ENCODE results near the gene ABHD2. TPM values are rescaled to one million over a fixed set of nuclear protein-coding genes. Genes with fewer than 3 reads are reported as not detected.

The ABHD2 gene
- total RNA-seq, 1 donor from 2014 or later, result 32.9 TPM

DNA sequence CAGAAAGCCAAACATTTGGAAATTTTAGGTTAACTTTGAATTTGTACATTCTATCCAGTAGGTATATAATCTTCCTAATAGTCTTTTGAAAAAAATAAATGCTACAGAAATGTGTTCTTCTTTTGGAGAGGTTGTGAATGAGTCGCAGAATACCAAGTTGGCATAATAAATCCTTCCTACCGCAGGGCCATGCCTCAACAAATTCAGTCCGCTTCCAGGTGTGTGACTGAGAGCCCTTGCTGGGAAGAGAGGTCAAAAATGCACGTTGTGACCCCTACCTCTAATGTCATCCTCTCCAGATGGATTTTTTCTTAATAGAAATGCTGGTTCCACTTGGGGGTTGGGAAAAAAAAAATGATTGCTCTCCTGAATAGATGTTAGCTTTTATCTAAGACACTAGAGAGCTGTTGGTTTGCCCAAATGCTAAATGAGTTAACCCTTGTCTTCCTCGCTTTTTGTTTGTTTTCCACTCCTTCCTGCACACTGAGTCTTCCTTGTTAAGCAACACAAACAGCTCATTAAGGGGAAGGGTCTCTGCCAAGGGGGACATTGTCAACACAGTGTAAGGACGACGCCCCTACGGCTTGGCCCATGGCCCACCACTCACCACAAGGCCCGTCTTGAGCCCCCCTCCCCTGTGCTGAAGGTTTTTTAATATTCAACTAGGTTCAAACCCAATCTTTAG, 99.2 kb downstream of the ABHD2 start:
- no peak for DNase-seq (ENCODE audit: low read depth)
- TF ChIP-seq, protein P1, sequence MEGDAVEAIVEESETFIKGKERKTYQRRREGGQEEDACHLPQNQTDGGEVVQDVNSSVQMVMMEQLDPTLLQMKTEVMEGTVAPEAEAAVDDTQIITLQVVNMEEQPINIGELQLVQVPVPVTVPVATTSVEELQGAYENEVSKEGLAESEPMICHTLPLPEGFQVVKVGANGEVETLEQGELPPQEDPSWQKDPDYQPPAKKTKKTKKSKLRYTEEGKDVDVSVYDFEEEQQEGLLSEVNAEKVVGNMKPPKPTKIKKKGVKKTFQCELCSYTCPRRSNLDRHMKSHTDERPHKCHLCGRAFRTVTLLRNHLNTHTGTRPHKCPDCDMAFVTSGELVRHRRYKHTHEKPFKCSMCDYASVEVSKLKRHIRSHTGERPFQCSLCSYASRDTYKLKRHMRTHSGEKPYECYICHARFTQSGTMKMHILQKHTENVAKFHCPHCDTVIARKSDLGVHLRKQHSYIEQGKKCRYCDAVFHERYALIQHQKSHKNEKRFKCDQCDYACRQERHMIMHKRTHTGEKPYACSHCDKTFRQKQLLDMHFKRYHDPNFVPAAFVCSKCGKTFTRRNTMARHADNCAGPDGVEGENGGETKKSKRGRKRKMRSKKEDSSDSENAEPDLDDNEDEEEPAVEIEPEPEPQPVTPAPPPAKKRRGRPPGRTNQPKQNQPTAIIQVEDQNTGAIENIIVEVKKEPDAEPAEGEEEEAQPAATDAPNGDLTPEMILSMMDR (conservative IDR thresholded peaks at IDR 0.05; ENCODE audit: low read depth, low read length), result no peak
- H3K4me3 ChIP-seq (ENCODE audit: low read depth, low read length), result no peak overlapping the region

DNA sequence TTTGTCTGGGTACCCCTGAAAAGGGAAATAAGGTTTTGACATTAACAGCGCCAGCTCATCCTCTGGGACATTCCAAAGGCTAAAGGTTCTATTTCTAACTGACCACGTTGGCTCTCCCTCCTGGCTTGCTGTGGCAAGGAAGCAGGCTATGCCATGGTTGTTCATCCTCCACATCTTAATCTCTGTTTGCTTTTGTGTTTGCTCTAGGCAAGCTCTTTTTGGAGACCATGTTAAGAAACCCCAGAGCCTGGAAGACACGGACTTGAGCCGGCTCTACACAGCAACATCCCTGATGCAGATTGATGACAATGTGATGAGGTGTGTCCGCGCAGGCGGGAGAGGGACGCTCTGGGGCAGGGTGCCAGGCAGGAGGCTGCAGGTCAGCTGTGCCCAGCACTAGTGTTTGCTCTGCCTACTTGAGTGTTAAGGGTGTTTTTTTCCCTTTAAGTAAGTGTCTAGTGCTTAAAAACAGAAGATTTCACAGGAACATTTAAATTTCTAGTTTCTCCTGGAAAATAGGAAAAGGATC, 99.8 kb downstream of the ABHD2 start:
- H3K4me3 ChIP-seq (ENCODE audit: low read depth, low read length), result no peak overlapping the region
- TF ChIP-seq, protein P1 (conservative IDR thresholded peaks at IDR 0.05; ENCODE audit: low read depth, low read length), result no peak
- no peak for DNase-seq (ENCODE audit: low read depth)

DNA sequence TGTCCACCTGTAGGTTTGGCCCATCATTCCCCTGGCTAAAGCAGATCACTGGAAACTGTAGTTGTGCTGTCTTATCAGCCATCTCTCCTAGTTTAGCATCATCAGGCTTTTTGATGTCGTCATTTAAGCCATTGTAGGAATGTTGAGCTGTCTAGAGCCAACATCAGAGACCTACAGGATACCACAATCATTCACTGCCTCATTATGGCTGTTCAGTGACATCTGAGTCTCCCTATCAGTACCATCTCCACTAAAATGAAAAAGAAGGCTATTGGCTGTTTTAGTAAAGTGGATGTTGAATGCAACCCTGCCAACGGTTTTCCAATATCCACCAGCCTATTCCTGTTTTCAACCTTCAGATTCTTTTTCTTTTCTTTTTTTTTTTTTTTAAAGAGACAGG, 103.9 kb downstream of the ABHD2 start:
- H3K4me3 ChIP-seq (ENCODE audit: low read depth, low read length), result no peak overlapping the region
- DNase-seq (ENCODE audit: low read depth), result no peak
- TF ChIP-seq, protein P1 (conservative IDR thresholded peaks at IDR 0.05; ENCODE audit: low read depth, low read length), result no peak

DNA sequence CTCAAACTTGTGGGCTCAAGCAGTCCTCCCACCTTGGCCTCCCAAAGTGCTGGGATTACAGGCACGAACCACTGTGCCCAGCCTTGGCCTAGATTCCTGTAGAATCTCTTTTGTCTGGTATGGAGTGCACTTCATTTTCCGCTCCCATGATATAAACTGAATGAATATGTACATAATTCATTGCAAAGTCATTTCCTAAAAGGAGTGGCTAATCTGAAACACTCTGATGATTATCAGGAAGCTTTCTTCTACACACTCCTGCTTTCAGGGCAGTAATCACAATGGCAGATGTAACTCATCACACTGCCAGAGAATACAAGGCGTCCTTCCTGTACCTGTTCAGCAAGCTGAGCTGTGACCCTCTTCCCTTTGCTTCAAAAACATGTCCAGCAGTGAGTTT, 104.5 kb downstream of the ABHD2 start:
- TF ChIP-seq, protein P1 (conservative IDR thresholded peaks at IDR 0.05; ENCODE audit: low read depth, low read length), result no peak
- DNase-seq (ENCODE audit: low read depth), result no peak
- no peak overlapping the region for H3K4me3 ChIP-seq (ENCODE audit: low read depth, low read length)

DNA sequence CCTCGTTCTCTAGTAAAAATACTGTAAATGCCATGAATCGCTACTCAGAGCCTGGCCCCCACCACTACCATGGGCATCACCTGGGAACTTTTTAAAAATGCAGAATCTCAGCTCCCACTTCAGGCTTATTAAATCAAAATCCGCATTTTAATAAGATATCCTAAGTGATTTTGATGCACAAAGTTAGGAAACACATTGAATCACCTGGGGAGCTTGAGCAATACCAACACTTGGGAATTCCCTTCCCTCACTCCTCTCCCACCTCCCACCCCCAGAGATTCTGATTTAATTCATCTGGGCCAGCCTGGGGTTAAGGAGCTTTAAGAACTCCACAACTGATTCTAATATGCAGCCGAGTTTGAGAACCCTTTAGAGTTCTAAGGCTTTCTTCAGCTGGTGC, 106.4 kb downstream of the ABHD2 start:
- TF ChIP-seq, protein P1 (conservative IDR thresholded peaks at IDR 0.05; ENCODE audit: low read depth, low read length), result no peak
- DNase-seq (ENCODE audit: low read depth), result no peak
- H3K4me3 ChIP-seq (ENCODE audit: low read depth, low read length), result no peak overlapping the region

DNA sequence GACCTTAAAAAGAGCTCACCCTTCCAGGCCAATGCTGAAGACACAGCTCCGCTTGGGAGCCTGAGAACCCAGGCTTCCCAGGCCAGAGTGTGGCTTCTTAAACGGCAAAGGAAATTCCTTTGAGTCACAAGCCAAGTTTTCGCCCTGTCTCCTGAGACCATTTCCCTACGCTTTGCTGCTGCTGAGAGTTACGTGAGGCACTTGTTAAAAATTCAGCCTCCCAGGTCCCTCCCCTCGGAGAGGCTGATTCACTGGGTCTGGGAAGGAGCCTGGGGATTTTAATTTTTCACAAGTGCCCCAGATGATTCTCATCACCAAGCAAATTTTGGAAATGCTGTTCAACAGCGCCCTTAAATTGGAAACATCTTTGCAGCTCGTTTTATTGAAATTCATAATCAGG, 107.6 kb downstream of the ABHD2 start:
- no peak overlapping the region for H3K4me3 ChIP-seq (ENCODE audit: low read depth, low read length)
- no peak for DNase-seq (ENCODE audit: low read depth)
- TF ChIP-seq, protein P1 (conservative IDR thresholded peaks at IDR 0.05; ENCODE audit: low read depth, low read length), result no peak

DNA sequence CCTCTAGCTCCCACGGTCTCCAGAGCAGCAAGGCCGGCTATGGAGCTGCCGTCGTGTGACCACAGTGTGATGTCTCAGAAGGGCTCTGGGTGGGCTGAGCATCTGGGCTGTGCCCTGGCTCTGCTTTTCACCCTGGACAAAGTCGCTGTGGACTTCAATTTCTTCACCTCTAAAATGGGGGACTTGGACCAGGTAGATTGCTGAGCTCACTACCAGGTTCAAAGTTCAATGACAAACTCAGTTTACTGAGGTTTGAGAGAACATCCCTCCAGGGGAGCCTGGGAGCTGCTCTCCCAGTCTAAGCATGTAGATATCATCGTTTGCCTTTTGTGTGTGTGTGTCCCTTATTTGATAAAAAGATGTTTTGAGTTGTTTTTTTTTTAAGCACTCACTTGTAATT, 108.0 kb downstream of the ABHD2 start:
- no peak overlapping the region for H3K4me3 ChIP-seq (ENCODE audit: low read depth, low read length)
- TF ChIP-seq, protein P1 (conservative IDR thresholded peaks at IDR 0.05; ENCODE audit: low read depth, low read length), result no peak
- no peak for DNase-seq (ENCODE audit: low read depth)

All from epithelial cell of proximal tubule (primary cell).